ENCODE data around the gene EXTL2. TPM values are rescaled to one million over a fixed set of nuclear protein-coding genes. Genes with fewer than 3 reads are reported as not detected.

Gene EXTL2, protein sequence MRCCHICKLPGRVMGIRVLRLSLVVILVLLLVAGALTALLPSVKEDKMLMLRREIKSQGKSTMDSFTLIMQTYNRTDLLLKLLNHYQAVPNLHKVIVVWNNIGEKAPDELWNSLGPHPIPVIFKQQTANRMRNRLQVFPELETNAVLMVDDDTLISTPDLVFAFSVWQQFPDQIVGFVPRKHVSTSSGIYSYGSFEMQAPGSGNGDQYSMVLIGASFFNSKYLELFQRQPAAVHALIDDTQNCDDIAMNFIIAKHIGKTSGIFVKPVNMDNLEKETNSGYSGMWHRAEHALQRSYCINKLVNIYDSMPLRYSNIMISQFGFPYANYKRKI
- 1 to 10 TPM; 4.1 to 5.7 TPM for total RNA-seq

GRCh38 chr1:100894603-100895539 lies at the start of gene EXTL2:
TSS of gene EXTL2 (minus strand) at chr1:100894842. CDS start at chr1:100888757, 6,085 bp downstream.
- Mint-ChIP-seq H3K9me3 (peaks cover 9% of the 10 kb centered on the region), H3K4me1 (ENCODE audit: low read depth) (peaks cover 43% of the 10 kb centered on the region), H3K27ac (peak within 1 kb of the TSS; percentile 99), H3K36me3 (ENCODE audit: low read depth) (peaks cover 54% of the 10 kb centered on the region), H3K27me3 (no peaks in the 10 kb centered on the region), H3K4me3 (peak within 1 kb of the TSS; percentile 98)
- ChIA-PET POLR2A (interaction anchor here (0.5 to 2.1 kb wide), 14 partner anchors 8 to 1063 kb away, joined by 3 to 9 read pairs (median 4); a partner anchor contains a TSS), CTCF (interaction anchor here (1.1 to 2.1 kb wide), 5 partner anchors 10 to 463 kb away, joined by 3 to 12 read pairs (median 7); no protein-coding TSS in a partner anchor)
- intact Hi-C loops (cut with micrococcal nuclease), result no loop called here
- DNase-seq, result peak; percentile 86
- ATAC-seq, result peak; percentile 26
- TF ChIP-seq, protein P1, sequence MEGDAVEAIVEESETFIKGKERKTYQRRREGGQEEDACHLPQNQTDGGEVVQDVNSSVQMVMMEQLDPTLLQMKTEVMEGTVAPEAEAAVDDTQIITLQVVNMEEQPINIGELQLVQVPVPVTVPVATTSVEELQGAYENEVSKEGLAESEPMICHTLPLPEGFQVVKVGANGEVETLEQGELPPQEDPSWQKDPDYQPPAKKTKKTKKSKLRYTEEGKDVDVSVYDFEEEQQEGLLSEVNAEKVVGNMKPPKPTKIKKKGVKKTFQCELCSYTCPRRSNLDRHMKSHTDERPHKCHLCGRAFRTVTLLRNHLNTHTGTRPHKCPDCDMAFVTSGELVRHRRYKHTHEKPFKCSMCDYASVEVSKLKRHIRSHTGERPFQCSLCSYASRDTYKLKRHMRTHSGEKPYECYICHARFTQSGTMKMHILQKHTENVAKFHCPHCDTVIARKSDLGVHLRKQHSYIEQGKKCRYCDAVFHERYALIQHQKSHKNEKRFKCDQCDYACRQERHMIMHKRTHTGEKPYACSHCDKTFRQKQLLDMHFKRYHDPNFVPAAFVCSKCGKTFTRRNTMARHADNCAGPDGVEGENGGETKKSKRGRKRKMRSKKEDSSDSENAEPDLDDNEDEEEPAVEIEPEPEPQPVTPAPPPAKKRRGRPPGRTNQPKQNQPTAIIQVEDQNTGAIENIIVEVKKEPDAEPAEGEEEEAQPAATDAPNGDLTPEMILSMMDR (IDR thresholded peaks at IDR 0.05), result no peak

- DNase-seq (no peak), ATAC-seq (no peak)
- H3K9me3 Mint-ChIP-seq, result peaks cover 32% of the 10 kb centered on the region
- intact Hi-C loops (cut with micrococcal nuclease), result loop anchor here (5.0 kb wide), 2 partner anchors 64 to 294 kb away; partner anchors contain the start of gene S1PR1
- TF ChIP-seq, protein P1 (IDR thresholded peaks at IDR 0.05), result no peak
- POLR2A ChIA-PET, result no interaction called here
- no peak overlapping the region for H3K4me3 Mint-ChIP-seq
- peaks cover 84% of the 10 kb centered on the region for H3K36me3 Mint-ChIP-seq (ENCODE audit: low read depth)
- peaks cover 2% of the 10 kb centered on the region for H3K27me3 Mint-ChIP-seq
- CTCF ChIA-PET, result interaction anchor here (0.5 to 1.3 kb wide), 3 partner anchors 23 to 173 kb away, joined by 3 read pairs; no protein-coding TSS in a partner anchor
- peaks cover 48% of the 10 kb centered on the region for H3K4me1 Mint-ChIP-seq (ENCODE audit: low read depth)
- peak overlapping the region; percentile 93 for H3K27ac Mint-ChIP-seq
Observed at GRCh38 chr1:100943533-100943932, 48.9 kb upstream of the EXTL2 start.

- intact Hi-C loops (cut with micrococcal nuclease), result loop anchor here (5.0 kb wide), 2 partner anchors 65 to 295 kb away; partner anchors contain the start of gene S1PR1
- ATAC-seq (no peak), DNase-seq (no peak)
- Mint-ChIP-seq H3K4me1 (ENCODE audit: low read depth) (peaks cover 42% of the 10 kb centered on the region), H3K4me3 (no peak overlapping the region), H3K9me3 (peaks cover 27% of the 10 kb centered on the region), H3K27me3 (peaks cover 2% of the 10 kb centered on the region), H3K36me3 (ENCODE audit: low read depth) (peaks cover 84% of the 10 kb centered on the region), H3K27ac (peak overlapping the region; percentile 93)
- CTCF ChIA-PET, result interaction anchor here (0.9 to 2.0 kb wide), 4 partner anchors 22 to 346 kb away, joined by 3 to 5 read pairs (median 4); no protein-coding TSS in a partner anchor
- TF ChIP-seq, protein P1 (IDR thresholded peaks at IDR 0.05), result no peak
- POLR2A ChIA-PET, result interaction anchor here (0.8 to 2.0 kb wide), 3 partner anchors 16 to 351 kb away, joined by 3 to 6 read pairs (median 3); no protein-coding TSS in a partner anchor
Observed at GRCh38 chr1:100942304-100943046, 47.8 kb upstream of the EXTL2 start.

DNA sequence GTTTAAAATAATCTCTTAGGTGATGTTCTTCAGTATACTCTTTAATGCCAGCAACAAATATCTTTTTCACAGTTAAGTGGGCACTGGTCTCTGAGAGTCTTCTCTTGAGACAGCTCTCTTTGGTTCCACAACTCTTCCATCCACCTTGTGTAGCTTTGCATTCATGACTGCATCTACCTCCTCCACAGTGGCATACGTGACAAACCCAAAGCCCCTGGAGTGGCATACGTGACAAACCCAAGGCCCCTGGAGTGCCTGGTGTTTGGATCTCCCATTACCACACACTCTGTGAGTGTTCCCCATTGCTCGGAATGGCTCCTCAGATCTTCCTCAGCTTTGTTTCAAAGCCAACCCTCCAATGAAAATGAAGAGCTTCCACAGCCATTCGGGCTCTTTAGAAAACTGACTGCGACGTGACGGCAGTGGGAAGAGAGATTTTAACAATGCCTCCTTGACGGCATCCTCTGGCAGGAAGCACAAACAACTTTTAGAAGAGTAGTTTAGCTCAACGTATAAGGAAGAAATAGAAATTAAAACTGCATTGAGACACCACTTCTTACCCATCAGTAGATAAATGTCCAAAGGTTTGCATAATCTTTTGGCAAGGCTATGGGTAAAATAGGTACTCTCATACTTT lies 47.1 kb upstream of the EXTL2 start:
- TF ChIP-seq, protein P1 (IDR thresholded peaks at IDR 0.05), result no peak
- Mint-ChIP-seq H3K4me1 (ENCODE audit: low read depth) (peaks cover 37% of the 10 kb centered on the region), H3K9me3 (peaks cover 22% of the 10 kb centered on the region), H3K4me3 (no peak overlapping the region), H3K27ac (peak overlapping the region; percentile 93), H3K36me3 (ENCODE audit: low read depth) (peaks cover 83% of the 10 kb centered on the region), H3K27me3 (peaks cover 2% of the 10 kb centered on the region)
- DNase-seq (no peak), ATAC-seq (no peak)
- ChIA-PET POLR2A (interaction anchor here (1.1 to 2.0 kb wide), 3 partner anchors 9 to 24 kb away, joined by 3 to 6 read pairs (median 5); no protein-coding TSS in a partner anchor), CTCF (interaction anchor here (0.9 to 2.0 kb wide), 5 partner anchors 12 to 349 kb away, joined by 3 to 5 read pairs (median 5); no protein-coding TSS in a partner anchor)
- intact Hi-C loops (cut with micrococcal nuclease), result loop anchor here (5.0 kb wide), 2 partner anchors 66 to 296 kb away; partner anchors contain the start of gene S1PR1
